Endothelial cell of umbilical vein (primary cell): ENCODE results near the gene ITPR2. TPM values are rescaled to one million over a fixed set of nuclear protein-coding genes. Genes with fewer than 3 reads are reported as not detected.

Experiments
- BruUV-seq: library from RNA; stranded (reverse); fragments of 400-500 nt; replicated peaks from 2 replicates; lab custom pipeline; 2021; lab: Mats Ljungman, UMichigan
- CTCF ChIA-PET: fragments of 300-600, 350-600 bp; sonication (Branson Sonifier 250); formaldehyde crosslinking; loops from one replicate; lab custom pipeline; 2021; ENCODE audit warnings: antibody characterized with exemption, inconsistent platforms; lab: Charles Lee
- POLR2A ChIA-PET: fragments of 300-600, 350-600 bp; sonication (Branson Sonifier 250); formaldehyde crosslinking; loops from one replicate; lab custom pipeline; 2021; ENCODE audit warnings: antibody characterized with exemption, inconsistent platforms; lab: Charles Lee
- DNase-seq: peaks from one replicate; pipeline ENCODE4 v3.0.0-alpha.2; 2011; ENCODE audit warnings: low read depth, low spot score
- FAIRE-seq: peaks from 2 replicates; lab custom pipeline; 2011; peaks lifted over from hg19 to GRCh38; lab: Jason Lieb, UNC
- H2AFZ ChIP-seq: 2 replicates; pipeline ENCODE4 v1.6.0; 2012; ENCODE audit warnings: low read depth, low read length, control low read depth, inconsistent platforms
- H3K27ac ChIP-seq: 2 replicates; pipeline ENCODE4 v1.5.1; 2011; ENCODE audit warnings: low read depth, mild to moderate bottlenecking, control low read depth, low read length, moderate library complexity; ENCODE audit not compliant: insufficient read depth
- H3K27me3 ChIP-seq, 2 experiments: 2 replicates each; pipeline versions ENCODE4 v1.6.0 to v1.6.1; 2011; ENCODE audit warnings: low read length in 2 of 2, mixed read lengths in 1 of 2; ENCODE audit not compliant: control insufficient read depth in 2 of 2, insufficient read depth in 2 of 2
- H3K36me3 ChIP-seq, 2 experiments: 2 replicates in 1 of 2; 3 replicates in 1 of 2; pipeline ENCODE4 v1.5.1; 2011; ENCODE audit warnings: low read length in 2 of 2, mild to moderate bottlenecking in 1 of 2, moderate library complexity in 1 of 2; ENCODE audit not compliant: control insufficient read depth in 2 of 2, insufficient read depth in 2 of 2; ENCODE audit errors: extremely low read depth in 1 of 2
- H3K4me1 ChIP-seq: 3 replicates; pipeline ENCODE4 v1.5.1; 2011; ENCODE audit warnings: mild to moderate bottlenecking, low read length; ENCODE audit not compliant: control insufficient read depth, insufficient read depth; ENCODE audit errors: extremely low read depth
- H3K4me2 ChIP-seq: 2 replicates; pipeline ENCODE4 v1.6.1; 2011; ENCODE audit warnings: low read length, control low read depth, mixed read lengths; ENCODE audit not compliant: insufficient read depth
- H3K4me3 ChIP-seq, 3 experiments: fragments of 200-600 bp in 1 of 3; sonication (generic), shearing (Covaris generic) in 1 of 3; replicated peaks in 1 of 3; 2 replicates each; pipeline ENCODE4 v1.5.1; 2011 to 2016; ENCODE audit warnings: control low read depth in 3 of 3, low read length in 3 of 3, mild to moderate bottlenecking in 2 of 3, inconsistent platforms in 1 of 3, low read depth in 1 of 3, moderate library complexity in 1 of 3; ENCODE audit not compliant: insufficient read depth in 1 of 3
- H3K79me2 ChIP-seq: 2 replicates; pipeline ENCODE4 v1.6.0; 2012; ENCODE audit warnings: low read length, inconsistent platforms; ENCODE audit not compliant: control insufficient read depth, insufficient read depth
- H3K9ac ChIP-seq: replicated peaks from 2 replicates; pipeline ENCODE3; 2011; ENCODE audit warnings: low read length, control low read depth; ENCODE audit not compliant: insufficient read depth; ENCODE audit errors: extremely low read depth
- H3K9me1 ChIP-seq: replicated peaks from 3 replicates; pipeline ENCODE4 v1.6.0; 2011; ENCODE audit warnings: mild to moderate bottlenecking, low read length; ENCODE audit not compliant: control insufficient read depth, insufficient read depth; ENCODE audit errors: extremely low read depth
- H3K9me3 ChIP-seq: replicated peaks from 2 replicates; pipeline ENCODE4 v1.5.1; 2012; ENCODE audit warnings: low read length, inconsistent platforms; ENCODE audit not compliant: control insufficient read depth, insufficient read depth
- H4K20me1 ChIP-seq: replicated peaks from 2 replicates; pipeline ENCODE3; 2011; ENCODE audit warnings: mild to moderate bottlenecking, low read length; ENCODE audit not compliant: control insufficient read depth, insufficient read depth; ENCODE audit errors: extremely low read depth
- CTCF ChIP-seq, 2 donors: IDR thresholded peaks; 1 replicate in 1 of 2; 2 replicates in 1 of 2; pipeline ENCODE4 v1.5.1; 2011; ENCODE audit warnings: low read length in 2 of 2, mild to moderate bottlenecking in 2 of 2, moderate library complexity in 2 of 2, control low read depth in 1 of 2, inconsistent platforms in 1 of 2, low read depth in 1 of 2; ENCODE audit not compliant: insufficient read depth in 1 of 2; ENCODE audit errors: extremely low read depth in 1 of 2
- EZH2 ChIP-seq: IDR thresholded peaks from 2 replicates; pipeline ENCODE4 v1.6.1; 2012; ENCODE audit warnings: borderline replicate concordance, low read depth, mild to moderate bottlenecking, moderate library complexity, low read length, inconsistent platforms; ENCODE audit not compliant: severe bottlenecking
- FOS ChIP-seq: IDR thresholded peaks from 2 replicates; pipeline ENCODE4 v1.6.1; 2011; ENCODE audit warnings: mild to moderate bottlenecking, low read length, moderate library complexity, borderline replicate concordance; ENCODE audit not compliant: insufficient read depth
- GATA2 ChIP-seq: IDR thresholded peaks from 2 replicates; pipeline ENCODE4 v1.7.0; 2011; ENCODE audit warnings: low read depth, mild to moderate bottlenecking, moderate library complexity, mixed read lengths, low read length; ENCODE audit not compliant: insufficient read length, insufficient read depth
- JUN ChIP-seq: IDR thresholded peaks from 2 replicates; pipeline ENCODE4 v1.6.1; 2011; ENCODE audit warnings: borderline replicate concordance, low read depth; ENCODE audit not compliant: insufficient read length, insufficient read depth
- MAX ChIP-seq: IDR thresholded peaks from 2 replicates; pipeline ENCODE4 v1.6.1; 2011; ENCODE audit not compliant: insufficient read depth, insufficient read length
- MYC ChIP-seq: IDR thresholded peaks from one replicate; pipeline ENCODE4 v1.6.1; 2011; ENCODE audit warnings: mild to moderate bottlenecking, low read depth, low read length
- POLR2A ChIP-seq: IDR thresholded peaks from 2 replicates; pipeline ENCODE4 v1.6.1; 2012; ENCODE audit warnings: low read depth, mild to moderate bottlenecking, control low read depth, low read length
- POLR2AphosphoS5 ChIP-seq: IDR thresholded peaks from 2 replicates; pipeline ENCODE4 v1.6.1; 2012; ENCODE audit warnings: low read depth, mild to moderate bottlenecking, control low read depth, low read length, moderate library complexity; ENCODE audit not compliant: insufficient read depth
- dilution Hi-C: fragments of 300-500 bp; cut with MboI; formaldehyde crosslinking; loops from one replicate; pipeline ENCODE4 v1.15.0; 2019; ENCODE audit warnings: low sequenced_read_pairs; ENCODE audit not compliant: extremely low pct_ligation_motif_present
- intact Hi-C: fragments of 100-400 bp; cut with micrococcal nuclease; formaldehyde crosslinking; loops from one replicate; pipeline ENCODE4 v1.10.0; 2022
- polyA plus RNA-seq, 4 experiments: library from polyadenylated mRNA; depleted of rRNA in 3 of 4; stranded (reverse) in 3 of 4; unstranded in 1 of 4; fragments of >200 nt; gene quantifications; 2 replicates each; pipeline versions ENCODE4 v1.2.1 to v1.2.3, GENCODE V29; 2011 to 2012; ENCODE audit warnings: missing spikeins in 1 of 4
- total RNA-seq: library from RNA; stranded (reverse); gene quantifications from 2 replicates; pipeline ENCODE4 v1.2.3, GENCODE V29; 2021

Gene ITPR2
- total and polyA plus RNA-seq, 2 donors (not counting 3 experiments of a cell fraction or from before 2014, with no cell fraction given) = 16.2 to 86.8 TPM

GRCh38 chr12:26831951-26832821, 808 bp downstream of the ITPR2 start:
- Histone ChIP-seq H4K20me1 (no peaks in the 10 kb centered on the region), H3K27me3 (no peaks in the 10 kb centered on the region), H3K9me3 (no peaks in the 10 kb centered on the region), H3K4me3 (peak overlapping the region; percentile 72 to 91 (median 78)), H3K4me2 (peak overlapping the region; percentile 44), H3K4me1 (peaks cover 23% of the 10 kb centered on the region), H3K36me3 (no peaks in the 10 kb centered on the region), H3K27ac (peak overlapping the region; percentile 96), H3K79me2 (peaks cover 43% of the 10 kb centered on the region), H3K9ac (peak overlapping the region; percentile 95), H3K9me1 (no peaks in the 10 kb centered on the region), H2AFZ (peak overlapping the region; percentile 56)
- CTCF ChIA-PET = interaction anchor here (0.7 to 5.7 kb wide), 29 partner anchors 10 to 202 kb away, joined by 3 to 47 read pairs (median 6); partner anchors contain the start of gene TM7SF3
- BruUV-seq = TSS peak; percentile 66
- dilution Hi-C loops (no loop called here), intact Hi-C loops (loop anchor here (1.0 to 5.0 kb wide), 6 partner anchors 25 to 715 kb away; no protein-coding TSS in a partner anchor)
- peak; percentile 49 for TF ChIP-seq GATA2
- TF ChIP-seq EZH2 = no peak
- peak; percentile 75 for TF ChIP-seq POLR2A
- TF ChIP-seq FOS = peak; percentile 78
- peak; percentile 74 for TF ChIP-seq POLR2AphosphoS5
- no peak for TF ChIP-seq MYC
- peak; percentile 33 for TF ChIP-seq JUN
- no peak for TF ChIP-seq CTCF (IDR thresholded peaks at IDR 0.05; ENCODE audit: extremely low read depth in 1 of 2, insufficient read depth in 1 of 2, low read depth in 1 of 2, low read length in 2 of 2)
- TF ChIP-seq MAX = no peak
- FAIRE-seq (peak; percentile 75), DNase-seq (peak; percentile 87)
- POLR2A ChIA-PET = interaction anchor here (0.7 to 2.4 kb wide), 8 partner anchors 11 to 190 kb away, joined by 3 to 11 read pairs (median 4); partner anchors contain the start of gene MED21
